Activated naive CD8-positive, alpha-beta T cell treated with anti-CD3 and anti-CD28 coated beads, Interleukin-2, amount 50 U/mL, for 16 hours (primary cell): ENCODE data around the gene HDAC7.
"Not testable (repeated sequence)": the region's sequence is repeated elsewhere in the genome, so short reads cannot be mapped to it uniquely, and the experiment has no call there.

Source experiments
- DNase-seq: peaks from one replicate; pipeline ENCODE4 v3.0.0-alpha.2; 2020; ENCODE audit warnings: low read depth, low spot score

Gene HDAC7

DNA sequence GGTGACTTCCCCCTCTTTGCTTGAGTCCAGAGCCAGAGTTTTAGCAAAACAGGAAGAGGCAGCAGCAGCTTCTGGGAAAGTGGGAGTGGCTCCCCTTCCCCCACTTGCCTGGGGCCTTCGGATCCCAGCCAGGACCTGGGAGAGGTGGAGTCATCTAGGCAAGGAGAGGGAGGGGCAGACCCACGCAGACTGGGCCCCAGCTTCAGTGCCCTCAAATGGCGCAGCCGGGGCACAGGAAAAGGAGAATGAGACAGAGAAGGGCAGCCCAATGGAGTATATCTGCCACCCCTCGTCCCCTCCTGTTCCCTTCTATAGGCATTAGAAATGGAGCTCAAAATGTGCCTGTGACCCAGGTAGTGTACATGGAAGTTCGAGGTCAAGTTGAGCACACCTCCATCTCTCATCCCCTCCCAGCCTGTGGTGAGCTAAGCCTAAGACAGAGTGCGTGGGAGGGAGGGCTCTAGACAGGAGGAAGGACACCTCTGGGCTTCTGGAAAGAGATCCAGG, 9.3 kb upstream of the HDAC7 start:
- DNase-seq, result no peak

DNA sequence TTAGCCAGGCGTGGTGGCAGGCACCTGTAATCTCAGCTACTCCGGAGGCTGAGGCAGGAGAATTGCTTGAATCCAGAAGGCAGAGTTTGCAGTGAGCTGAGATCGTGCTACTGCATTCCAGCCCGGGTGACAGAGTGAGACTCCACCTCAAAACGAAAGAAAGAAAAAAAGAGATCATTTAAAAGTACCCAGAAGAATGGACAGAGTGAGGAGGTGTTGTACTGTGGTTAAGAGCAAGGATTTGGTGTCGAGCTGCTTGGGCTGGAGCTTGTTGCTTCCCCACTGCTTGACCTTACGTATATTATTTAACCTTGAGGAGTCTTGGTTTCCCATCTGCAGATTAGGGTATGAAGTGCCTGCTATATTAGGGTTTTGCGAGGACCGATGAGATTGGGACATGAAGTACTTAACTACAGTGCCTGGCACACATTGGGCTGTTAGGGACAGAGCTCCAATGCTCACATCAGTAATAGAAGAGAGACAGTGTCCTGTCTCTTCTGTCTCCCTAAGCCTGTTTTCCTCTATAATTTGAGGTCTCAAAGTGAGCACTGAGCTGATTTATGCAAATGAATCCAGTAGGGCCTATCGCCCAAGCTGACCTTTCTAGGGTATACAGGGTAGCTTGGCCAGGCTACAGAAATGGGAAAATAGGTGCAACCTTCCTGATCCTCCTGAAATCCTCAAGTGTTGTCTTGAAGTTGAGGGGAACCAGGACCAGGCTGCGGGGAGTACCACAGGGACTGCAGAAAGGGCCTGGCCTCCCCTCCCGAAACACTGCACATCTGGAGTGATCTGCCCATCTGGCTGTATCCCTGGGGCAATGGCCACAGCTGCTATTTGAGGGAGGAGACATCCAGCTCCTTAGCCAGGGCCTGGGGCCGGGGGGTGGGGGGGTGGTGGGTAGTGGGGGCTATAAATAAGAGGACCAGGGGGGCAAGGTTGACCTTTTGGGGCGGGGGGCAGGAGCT, 8.6 kb upstream of the HDAC7 start:
- no peak for DNase-seq

DNA sequence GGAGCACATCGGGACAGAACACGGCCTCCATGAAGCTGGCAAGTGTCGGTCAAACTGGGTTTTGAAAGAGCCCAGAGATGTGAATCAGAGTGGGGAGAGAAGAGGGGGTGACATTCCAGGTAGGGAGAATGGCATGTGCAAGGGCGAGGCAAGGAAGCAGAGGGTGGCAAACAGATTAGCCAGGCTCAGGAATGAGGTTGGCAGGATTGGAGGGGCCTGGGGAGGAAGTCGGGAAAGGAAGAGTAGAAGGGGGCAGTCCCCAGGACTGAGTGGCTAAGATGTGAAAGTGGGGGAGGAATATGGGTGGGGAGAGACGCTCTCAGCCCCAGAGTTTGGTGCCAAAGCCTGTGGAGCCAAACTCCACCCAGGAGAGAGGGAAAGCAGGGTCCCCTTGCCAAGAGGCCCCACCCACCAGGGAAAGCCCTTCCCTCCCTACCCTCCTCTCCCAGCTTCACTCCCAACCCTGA, 5.5 kb upstream of the HDAC7 start:
- no peak for DNase-seq

DNA sequence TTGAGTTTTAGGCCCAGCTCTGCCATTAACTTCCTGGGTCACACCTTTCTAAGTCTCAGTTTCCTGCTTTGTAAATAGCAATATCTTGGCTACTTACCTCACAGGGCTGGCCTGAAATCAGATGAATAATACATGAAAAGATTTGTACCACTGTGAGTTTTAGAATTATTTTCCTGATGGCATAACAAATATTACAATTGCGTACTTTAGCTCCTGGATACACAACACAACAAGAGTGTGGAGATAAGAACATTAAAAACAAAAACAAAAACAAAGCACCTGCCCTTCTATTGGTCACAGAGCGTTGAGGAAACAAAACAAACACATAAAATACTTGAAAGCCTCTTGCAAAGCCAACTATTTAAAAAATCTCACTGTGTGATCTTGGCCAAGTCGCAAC, 4.9 kb upstream of the HDAC7 start:
- DNase-seq, result no peak

DNA sequence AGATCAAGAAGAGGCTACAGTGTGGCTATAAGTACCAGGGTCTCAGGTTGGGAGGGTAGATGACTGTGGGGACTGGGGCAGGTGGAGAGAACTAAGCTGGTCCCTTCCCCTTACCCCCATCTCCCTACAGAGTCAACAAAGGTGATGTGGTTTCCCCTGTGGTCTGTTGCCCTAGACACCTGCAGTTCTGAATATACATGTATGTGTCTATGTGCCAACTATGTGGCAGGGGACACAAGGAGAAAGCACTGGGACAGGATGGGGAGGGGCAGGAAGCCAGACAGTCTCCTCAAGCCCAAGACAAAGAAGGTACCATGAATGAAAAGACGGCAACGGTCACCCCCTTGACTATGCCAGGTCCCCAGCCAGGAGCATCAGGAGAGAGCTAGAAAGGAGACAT, 4.5 kb upstream of the HDAC7 start:
- no peak for DNase-seq

DNA sequence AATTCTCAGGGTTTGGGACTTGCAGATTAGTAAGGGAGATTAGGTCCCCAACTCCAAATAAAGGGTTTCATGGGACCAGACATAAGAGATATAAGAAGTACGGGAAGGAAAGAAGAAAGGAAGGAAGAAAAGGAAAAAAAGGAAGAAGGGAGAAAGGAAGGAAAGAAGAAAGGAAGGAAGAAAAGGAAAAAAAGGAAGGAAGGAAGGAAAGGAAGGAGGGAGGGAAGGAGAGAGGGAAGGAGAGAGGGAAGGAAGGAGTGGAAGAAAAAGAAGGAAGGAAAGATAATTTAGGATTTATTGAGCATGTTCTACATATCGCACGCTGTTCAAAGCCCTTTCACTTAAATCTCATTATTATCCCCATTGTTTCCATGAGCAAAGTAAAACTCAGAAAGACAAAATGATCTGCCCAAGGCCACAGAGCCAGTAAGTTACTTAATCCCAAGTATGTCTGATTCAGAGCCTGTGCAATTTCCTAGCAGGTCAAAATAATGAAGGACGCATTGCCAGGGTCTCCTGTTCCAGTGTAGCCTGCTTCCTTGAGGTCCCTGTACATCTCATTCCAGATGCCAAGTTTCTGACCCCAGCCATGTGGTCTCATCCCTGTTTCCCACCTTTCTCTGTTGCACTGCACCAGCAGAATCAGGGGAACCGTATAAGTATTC, 3.9 kb upstream of the HDAC7 start:
- no peak for DNase-seq

DNA sequence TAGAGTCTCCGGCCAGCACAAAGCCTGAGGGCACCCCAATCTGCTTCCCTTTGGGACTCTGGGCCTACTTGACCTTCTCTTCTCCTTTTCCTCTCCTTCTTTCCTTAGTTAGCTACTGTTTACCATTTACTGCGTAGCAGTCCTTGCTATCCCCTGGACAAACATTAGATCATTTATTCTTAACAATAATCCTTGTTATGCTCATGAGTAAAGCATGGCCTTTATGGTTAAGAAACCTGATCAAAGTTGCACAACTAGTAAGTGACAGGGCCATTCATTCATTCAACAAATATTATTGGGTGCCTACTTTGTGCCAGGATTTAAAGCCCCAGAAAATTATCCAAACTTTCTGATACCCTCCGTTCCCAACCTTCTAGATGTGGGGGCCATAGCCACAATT, 3.2 kb upstream of the HDAC7 start:
- DNase-seq, result no peak

DNA sequence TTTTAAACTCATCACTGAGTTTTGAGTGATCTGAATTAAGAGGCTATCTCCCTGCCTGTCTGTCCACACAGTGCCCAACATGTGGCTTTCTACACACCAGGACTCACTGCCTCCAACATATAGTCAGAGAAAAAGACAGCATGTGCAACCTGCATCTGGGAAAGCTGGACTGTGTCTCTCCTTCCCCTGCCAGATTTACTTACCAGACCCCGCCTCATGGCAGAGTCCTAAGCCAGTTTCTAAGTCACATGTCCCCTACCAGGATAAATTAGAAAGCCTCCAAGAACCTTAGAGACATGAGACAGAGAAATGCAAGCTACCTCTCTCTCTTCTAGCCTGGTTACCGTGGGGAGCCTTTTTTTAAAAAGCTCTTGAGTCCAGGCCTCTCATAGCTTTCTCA, 2.7 kb upstream of the HDAC7 start:
- DNase-seq, result no peak

DNA sequence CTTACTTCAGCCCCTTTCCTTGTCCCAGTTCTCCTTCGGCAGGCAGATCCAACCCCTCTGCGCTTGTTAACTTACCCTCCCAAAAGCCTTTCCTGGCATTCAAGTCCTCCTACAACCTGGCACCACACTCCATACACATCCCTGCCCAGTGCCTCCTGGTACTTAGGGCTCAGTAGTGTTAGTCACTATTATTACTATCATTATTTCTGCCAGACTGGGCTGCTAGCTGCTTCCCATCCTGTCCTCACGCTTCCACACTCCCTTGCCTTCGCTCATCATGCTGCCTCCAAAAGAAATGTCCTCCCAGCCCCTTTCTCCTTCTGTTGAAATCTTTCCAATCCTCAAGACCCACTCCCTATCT, 1.6 kb upstream of the HDAC7 start:
- DNase-seq, result no peak

DNA sequence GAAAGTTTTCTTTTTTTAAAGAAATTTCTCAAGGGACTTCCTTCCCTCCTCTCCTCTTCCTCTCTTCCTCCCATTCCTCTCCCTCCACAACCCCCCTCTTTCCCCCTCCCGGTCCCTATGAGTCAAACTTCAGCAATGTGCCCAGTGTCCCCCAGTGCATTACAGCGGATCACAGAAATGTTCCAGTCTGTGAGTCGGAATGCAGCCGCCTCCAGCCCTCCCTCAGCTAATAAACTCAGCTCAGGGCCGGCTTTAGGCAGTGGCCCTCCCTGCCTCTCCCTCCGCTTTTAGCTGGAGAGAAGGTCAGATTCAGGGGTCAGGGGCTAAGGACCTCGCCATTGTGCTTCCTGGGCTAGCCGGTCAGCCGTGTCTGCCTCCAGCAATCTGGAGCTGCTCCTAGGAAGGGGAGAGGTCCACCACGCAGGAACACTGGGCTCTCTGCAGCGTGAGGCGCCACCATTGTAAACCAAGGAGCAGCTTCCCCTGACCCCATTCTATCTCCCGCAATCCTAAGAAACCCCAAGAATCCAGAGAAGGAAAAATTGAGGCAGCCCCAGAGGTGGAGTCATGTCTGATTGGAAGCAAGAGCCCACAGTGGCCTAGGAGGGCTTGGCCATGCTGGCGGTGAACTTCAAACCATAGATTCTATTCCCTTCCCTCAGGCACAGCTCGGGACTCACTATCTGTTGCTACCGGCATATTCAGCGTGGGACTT, 1.1 kb upstream of the HDAC7 start:
- no peak for DNase-seq

DNA sequence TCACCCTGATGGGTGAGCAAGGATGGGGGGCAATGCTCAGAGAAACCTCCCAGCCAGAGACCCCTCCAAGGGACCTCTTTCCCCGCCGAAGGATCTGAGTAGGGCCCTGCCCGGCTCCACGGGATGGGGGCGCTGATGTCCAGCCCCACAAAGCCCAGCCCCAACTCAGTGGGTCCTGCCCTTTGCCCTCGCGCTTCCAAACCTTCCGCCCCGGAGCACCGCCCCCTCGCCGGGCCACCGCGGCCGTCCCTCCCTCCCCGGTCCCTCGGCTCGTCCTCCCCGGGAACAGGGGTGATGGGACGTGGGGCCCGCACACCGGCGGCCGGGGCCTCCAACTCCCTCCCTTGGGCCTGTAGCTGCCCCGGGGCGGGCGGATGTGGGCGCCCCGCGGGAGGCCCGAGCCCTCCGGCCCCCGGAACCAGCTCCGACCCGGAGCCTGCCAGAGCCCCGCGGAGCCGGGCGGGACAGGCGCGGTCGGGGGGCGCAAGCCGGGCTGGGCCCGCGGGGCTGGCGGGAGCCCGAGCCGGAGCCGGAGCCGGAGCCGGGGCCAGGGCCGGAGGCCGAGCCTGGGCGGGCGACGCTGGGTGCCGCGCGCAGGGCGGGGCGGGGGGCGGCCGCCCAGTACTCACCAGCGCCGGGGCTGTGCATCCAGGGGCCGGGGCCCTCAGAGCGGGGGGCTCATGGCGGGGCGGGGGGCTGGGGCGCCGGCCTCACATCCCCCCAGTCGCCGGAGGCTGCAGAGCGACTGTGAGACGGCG, 386 bp downstream of the HDAC7 start:
- DNase-seq, result no peak

DNA sequence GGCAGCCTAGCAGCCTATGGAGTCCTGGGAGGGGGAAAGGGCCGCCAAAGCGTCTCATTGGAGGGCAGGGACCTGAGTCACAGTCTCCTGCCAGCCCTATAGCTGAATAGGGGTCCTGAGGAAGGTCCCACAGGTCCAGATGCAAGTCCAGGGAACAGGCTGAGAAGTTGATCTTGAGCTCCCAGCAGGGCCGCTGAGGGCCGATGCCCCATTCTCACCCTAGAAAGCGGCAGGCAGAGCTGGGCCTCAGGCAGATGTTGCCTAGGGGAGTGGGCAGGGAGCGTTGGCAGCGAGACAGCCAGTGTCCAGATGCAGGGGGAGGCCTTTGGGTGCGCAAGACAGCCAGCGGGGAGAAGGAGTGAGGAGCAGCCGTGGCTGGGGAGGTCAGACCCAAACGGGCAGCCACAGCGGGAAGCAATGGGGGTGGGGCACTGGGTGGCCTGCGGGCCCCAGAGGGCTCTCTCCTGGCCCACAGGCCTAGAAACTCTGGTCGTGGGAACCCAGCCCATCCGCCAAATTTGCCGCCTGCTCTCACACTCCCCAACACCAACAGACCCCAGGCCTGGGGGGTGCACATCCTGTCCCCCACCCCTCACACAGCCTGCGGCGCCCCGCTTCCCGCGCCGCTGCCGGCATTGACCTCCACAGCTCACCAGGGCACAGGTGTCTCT, 1.1 kb downstream of the HDAC7 start:
- no peak for DNase-seq

DNA sequence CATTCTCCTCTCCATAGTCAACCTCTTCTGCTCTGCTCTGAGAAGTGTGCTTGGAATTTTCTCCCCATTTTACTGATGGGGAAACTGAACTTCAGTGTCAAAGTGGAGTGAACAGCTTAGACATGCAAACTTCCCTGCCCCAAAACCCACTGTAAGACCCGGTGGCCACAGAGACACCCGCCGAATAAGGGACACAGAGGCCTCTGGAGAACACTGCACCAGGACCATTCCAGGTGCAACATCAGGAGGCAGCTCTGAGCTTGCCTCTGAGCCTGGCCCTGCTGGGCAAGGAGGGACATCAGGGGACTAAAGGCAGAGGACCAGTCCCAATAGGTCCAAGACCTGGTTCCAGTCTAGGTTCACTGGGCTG, 1.7 kb downstream of the HDAC7 start:
- no peak for DNase-seq

DNA sequence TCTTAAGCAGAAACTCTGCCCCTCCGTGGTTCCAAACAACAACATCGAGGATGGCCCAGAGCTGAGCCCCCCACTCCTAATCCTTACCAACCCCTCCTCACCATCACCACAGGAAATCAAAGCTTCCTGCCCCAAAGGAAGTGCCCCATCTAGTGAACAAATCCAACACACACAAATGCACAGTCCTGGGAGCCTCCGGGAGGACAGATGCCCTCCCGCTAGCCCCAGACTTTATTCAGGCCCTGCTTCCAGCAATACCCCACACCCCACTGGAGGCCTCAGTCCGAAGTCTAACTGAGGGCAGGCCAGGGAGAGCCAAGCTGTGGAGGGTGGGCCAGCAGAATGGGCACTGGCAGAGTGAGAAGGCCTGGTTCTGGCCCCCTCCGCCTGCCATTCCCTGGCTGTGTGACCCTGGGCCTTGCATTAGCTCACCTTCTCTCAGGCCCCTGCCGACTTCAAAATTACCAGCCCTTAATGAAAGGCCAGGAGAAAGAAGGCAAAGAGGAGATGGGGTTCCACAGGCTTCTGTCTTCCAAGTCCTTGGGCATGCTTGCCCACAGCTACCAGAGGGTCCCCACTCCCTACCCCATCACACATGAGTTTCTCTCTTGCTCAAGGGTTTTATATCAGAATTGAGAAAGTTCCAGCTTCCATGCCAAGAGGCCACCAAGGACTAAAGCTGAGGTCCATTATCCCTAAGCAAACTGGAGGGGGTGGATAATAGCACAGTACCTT, 2.3 kb downstream of the HDAC7 start:
- DNase-seq, result no peak

DNA sequence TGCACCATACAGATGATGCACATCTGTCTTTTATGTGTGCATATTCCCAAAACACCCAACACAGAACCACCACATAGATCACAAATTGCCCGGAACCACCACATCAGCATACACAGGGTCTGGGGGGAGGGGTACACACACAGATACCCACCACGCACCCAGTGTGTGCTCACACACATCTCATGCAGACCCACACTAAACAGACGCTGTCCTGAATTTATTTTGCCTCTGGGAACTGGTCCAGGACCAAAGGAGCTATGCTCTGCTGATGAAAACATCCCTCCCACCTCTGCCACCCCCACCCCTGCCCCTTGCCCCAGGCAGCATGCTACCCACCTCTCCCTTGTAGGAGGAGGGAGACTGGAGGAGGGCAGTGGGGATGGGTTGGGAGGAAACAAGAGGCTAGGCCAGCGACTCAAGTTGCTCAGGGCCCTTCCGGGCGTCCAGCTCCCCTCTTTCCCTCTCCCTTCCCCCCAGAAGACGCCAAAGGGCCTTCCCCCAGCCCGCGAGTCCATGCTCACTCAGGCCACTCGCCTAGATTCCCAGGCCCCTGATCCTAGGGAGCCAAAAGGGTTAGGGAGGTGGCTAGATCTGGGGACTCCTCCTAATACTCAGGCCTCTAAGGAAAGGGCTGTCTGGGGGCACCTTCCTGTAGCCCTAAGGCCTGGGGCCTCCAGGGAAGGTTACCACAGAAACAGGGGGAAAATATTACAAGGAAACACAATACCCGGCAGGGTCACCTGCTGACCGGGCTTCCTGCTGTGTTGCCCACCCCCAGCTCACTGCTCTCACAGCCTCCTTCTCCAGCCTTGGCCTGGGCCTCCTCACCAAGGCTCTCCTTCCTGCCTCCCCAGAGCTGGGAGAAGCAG, 3.1 kb downstream of the HDAC7 start:
- DNase-seq, result no peak

DNA sequence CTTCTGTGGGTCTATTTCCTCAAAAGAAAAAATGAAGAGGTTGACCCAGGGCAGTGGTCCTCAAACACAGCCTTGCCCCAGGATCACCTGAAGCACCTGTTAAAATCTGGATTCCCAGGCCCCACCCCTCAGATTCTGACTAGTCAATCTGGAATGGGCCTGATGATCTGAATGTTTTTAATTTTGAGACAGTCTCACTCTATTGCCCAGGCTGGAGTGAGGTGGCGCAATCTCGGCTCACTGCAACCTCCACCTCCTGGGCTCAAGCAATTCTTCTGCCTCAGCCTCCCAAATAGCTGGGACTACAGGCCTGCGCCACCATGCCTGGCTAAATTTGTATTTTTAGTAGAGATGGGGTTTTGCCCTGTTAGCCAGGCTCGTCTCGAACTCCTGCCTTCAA, 4.3 kb downstream of the HDAC7 start:
- not testable (repeated sequence) for DNase-seq

DNA sequence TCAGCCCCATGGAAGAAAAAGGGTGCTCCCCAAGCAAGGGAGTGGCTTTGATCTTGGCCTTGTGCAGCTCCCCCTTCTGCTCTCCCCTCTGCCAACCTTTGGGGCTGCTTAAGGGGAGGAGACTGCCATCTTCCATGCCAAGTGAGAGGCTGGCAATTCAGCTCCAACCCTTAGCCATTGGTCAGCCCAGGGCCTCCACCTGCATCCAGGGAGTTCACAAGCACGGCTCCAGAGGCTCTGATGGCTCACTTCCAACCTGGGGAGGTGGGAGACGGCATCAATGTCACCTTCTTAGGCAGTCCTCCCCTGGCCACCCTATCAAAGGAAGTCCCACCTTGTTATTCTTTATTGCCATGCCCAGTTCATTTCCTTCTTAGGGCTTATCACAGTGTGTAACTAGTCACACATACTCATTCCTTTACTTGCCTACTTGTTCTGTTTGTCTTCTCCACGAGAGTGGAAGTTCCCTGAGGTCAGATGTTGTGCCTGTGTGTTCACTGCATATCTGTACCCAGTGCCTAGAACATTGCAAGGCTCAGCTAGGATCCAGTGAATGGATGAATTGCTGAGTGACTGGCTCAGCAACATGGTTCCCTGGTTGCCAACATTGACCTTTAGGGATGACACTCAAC, 5.0 kb downstream of the HDAC7 start:
- DNase-seq, result no peak

DNA sequence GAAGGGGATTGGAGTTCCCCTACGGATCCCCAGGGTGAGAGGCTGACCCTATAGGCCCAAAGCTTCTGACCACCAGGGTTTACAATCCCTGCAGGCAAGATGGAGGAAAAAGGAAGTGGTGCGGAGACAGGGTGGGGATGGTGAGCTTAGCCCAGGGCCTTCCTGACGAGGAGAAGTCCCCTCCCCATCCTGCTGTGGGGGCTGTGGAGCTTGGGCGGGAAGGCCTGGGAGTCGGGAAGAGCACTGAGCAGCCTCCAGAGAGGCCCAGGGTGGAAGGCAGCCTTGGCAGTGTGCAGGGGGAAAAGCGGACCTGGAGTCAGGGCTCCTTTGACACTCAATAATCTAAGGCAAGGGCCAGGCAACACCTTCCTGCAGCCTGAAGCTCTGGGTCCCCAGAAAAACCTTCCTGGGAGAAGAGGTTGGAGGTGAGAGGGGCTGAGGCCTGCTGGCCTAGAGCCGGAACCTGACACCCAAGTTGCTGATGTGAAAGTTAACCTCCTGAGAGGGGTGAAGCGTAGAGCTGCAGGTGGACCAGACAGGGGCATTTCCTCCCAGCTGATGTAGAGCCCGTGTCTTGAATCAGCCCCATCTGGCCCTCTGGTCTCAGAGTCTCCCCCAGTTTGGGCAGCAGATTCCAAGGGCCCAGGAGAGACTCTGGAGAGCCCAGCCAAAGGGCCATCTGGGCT, 6.0 kb downstream of the HDAC7 start:
- no peak for DNase-seq
